Endodermal cell (in vitro differentiated cells): Measurements from ENCODE around the gene GCNT4. TPM values are rescaled to one million over a fixed set of nuclear protein-coding genes. Genes with fewer than 3 reads are reported as not detected.

ENCODE experiments used
- DNase-seq: peaks from one replicate; pipeline ENCODE4 v3.0.0-alpha.2; 2017
- H3K27ac ChIP-seq: 2 replicates; pipeline ENCODE4 v1.5.1; 2013; ENCODE audit warnings: mild to moderate bottlenecking, low read depth, low read length, moderate library complexity
- H3K27me3 ChIP-seq: 2 replicates; pipeline ENCODE4 v1.6.1; 2013; ENCODE audit warnings: mild to moderate bottlenecking, low read length, moderate library complexity; ENCODE audit not compliant: insufficient read depth, control insufficient read depth, poor library complexity, severe bottlenecking
- H3K36me3 ChIP-seq: 2 replicates; pipeline ENCODE4 v1.7.0; 2013; ENCODE audit warnings: mild to moderate bottlenecking, low read length, moderate library complexity; ENCODE audit not compliant: control insufficient read depth, insufficient read depth
- H3K4me1 ChIP-seq: one replicate; pipeline ENCODE4 v1.7.0; 2013; ENCODE audit warnings: low read length; ENCODE audit not compliant: control insufficient read depth, insufficient read depth
- H3K4me3 ChIP-seq: 2 replicates; pipeline ENCODE4 v1.5.1; 2013; ENCODE audit warnings: mild to moderate bottlenecking, low read length, moderate library complexity
- H3K9ac ChIP-seq: 2 replicates; pipeline ENCODE4 v1.6.1; 2013; ENCODE audit warnings: mild to moderate bottlenecking, low read length, moderate library complexity; ENCODE audit not compliant: poor library complexity, severe bottlenecking; ENCODE audit errors: extremely low read depth
- H3K9me3 ChIP-seq: 2 replicates; pipeline ENCODE4 v1.6.1; 2013; ENCODE audit warnings: mild to moderate bottlenecking, low read length, moderate library complexity; ENCODE audit not compliant: control insufficient read depth
- H3K27ac Mint-ChIP-seq: 2 replicates; pipeline ENCODE4 v1.8.0; 2020; ENCODE audit warnings: mixed read lengths
- H3K27me3 Mint-ChIP-seq: 2 replicates; pipeline ENCODE4 v1.8.0; 2021; ENCODE audit warnings: mild to moderate bottlenecking, mixed read lengths; ENCODE audit not compliant: insufficient read depth
- H3K36me3 Mint-ChIP-seq: 2 replicates; pipeline ENCODE4 v1.8.0; 2020; ENCODE audit warnings: low read depth, mixed read lengths
- H3K4me1 Mint-ChIP-seq: 2 replicates; pipeline ENCODE4 v1.8.0; 2020; ENCODE audit warnings: mixed read lengths
- H3K4me3 Mint-ChIP-seq: 2 replicates; pipeline ENCODE4 v1.8.0; 2020; ENCODE audit warnings: mild to moderate bottlenecking, moderate library complexity, mixed read lengths
- H3K9me3 Mint-ChIP-seq: 2 replicates; pipeline ENCODE4 v1.8.0; 2020; ENCODE audit warnings: mild to moderate bottlenecking, mixed read lengths
- CTCF ChIP-seq: fragments of 200-600 bp; sonication (generic); conservative IDR thresholded peaks from 2 replicates; pipeline ENCODE4 v1.5.0; 2021; ENCODE audit warnings: antibody characterized with exemption, mild to moderate bottlenecking
- WGBS, 2 experiments: methylation state at CpG; one replicate each; pipeline versions ENCODE4 v1.1.5 to v1.1.7; 2013; ENCODE audit warnings: missing lambda C conversion rate in 2 of 2, mixed read lengths in 1 of 2; ENCODE audit not compliant: insufficient coverage in 1 of 2, insufficient read length in 1 of 2; 5-methylcytosine and 5-hydroxymethylcytosine counted together
- total RNA-seq, 2 donors: library from RNA; stranded (reverse); fragmentation: NEBNext Ultra II Directional in 1 of 2; extraction: Animal tissue kit (Norgen Biotek cat#: 25700) in 1 of 2; gene quantifications; 2 replicates in 1 of 2; 3 replicates in 1 of 2; pipeline ENCODE4 v1.2.1, GENCODE V29; 2021

GCNT4 gene
- total RNA-seq, 2 donors from 2014 or later = 2.5 to 4.2 TPM

GRCh38 chr5:75053054-75053303 lies 621 bp upstream of the GCNT4 start:
- Mint-ChIP-seq H3K27ac (no peak overlapping the region), H3K36me3 (no peaks in the 10 kb centered on the region), H3K9me3 (no peaks in the 10 kb centered on the region), H3K4me1 (peaks cover 47% of the 10 kb centered on the region), H3K4me3 (peak overlapping the region; percentile 69), H3K27me3 (peaks cover 36% of the 10 kb centered on the region)
- no peak for DNase-seq
- Histone ChIP-seq H3K36me3 (no peaks in the 10 kb centered on the region), H3K9me3 (no peaks in the 10 kb centered on the region), H3K4me3 (peak overlapping the region; percentile 84), H3K27ac (no peak overlapping the region), H3K9ac (peak overlapping the region; percentile 26), H3K4me1 (peaks cover 10% of the 10 kb centered on the region), H3K27me3 (peaks cover 23% of the 10 kb centered on the region)
- WGBS, 2 experiments = 0% methylated on average over 10 to 40 of the region's 40 CpGs
- TF ChIP-seq CTCF = no peak

GRCh38 chr5:75051217-75051751 lies 1.1 kb downstream of the GCNT4 start:
- peaks cover 23% of the 10 kb centered on the region for H3K27me3 ChIP-seq
- no peak overlapping the region for H3K27ac ChIP-seq
- H3K27ac Mint-ChIP-seq = no peak overlapping the region
- H3K36me3 Mint-ChIP-seq = no peaks in the 10 kb centered on the region
- peaks cover 42% of the 10 kb centered on the region for H3K4me1 Mint-ChIP-seq
- 78 to 94% methylated on average over 4 to 7 of the region's 7 CpGs for WGBS, 2 experiments
- peaks cover 36% of the 10 kb centered on the region for H3K27me3 Mint-ChIP-seq
- no peaks in the 10 kb centered on the region for H3K9me3 ChIP-seq
- DNase-seq = peak; percentile 67
- H3K4me1 ChIP-seq = peaks cover 9% of the 10 kb centered on the region
- H3K4me3 ChIP-seq = peak overlapping the region; percentile 84
- no peak for TF ChIP-seq CTCF
- no peaks in the 10 kb centered on the region for H3K36me3 ChIP-seq
- no peak overlapping the region for H3K9ac ChIP-seq
- H3K4me3 Mint-ChIP-seq = peak overlapping the region; percentile 69
- H3K9me3 Mint-ChIP-seq = no peaks in the 10 kb centered on the region

- H3K27me3 ChIP-seq = peaks cover 23% of the 10 kb centered on the region
- peaks cover 5% of the 10 kb centered on the region for H3K4me1 ChIP-seq
- no peaks in the 10 kb centered on the region for H3K9me3 ChIP-seq
- peak overlapping the region; percentile 69 for H3K4me3 Mint-ChIP-seq
- H3K4me1 Mint-ChIP-seq = peaks cover 34% of the 10 kb centered on the region
- H3K4me3 ChIP-seq = no peak overlapping the region
- DNase-seq = peak; percentile 84
- H3K36me3 ChIP-seq = peaks cover 1% of the 10 kb centered on the region
- no peak overlapping the region for H3K9ac ChIP-seq
- H3K9me3 Mint-ChIP-seq = no peaks in the 10 kb centered on the region
- TF ChIP-seq CTCF = peak; percentile 54
- WGBS, 2 experiments = 87 to 90% methylated on average over 5 to 11 of the region's 11 CpGs
- peaks cover 1% of the 10 kb centered on the region for H3K36me3 Mint-ChIP-seq
- H3K27ac Mint-ChIP-seq = no peak overlapping the region
- peaks cover 32% of the 10 kb centered on the region for H3K27me3 Mint-ChIP-seq
- no peak overlapping the region for H3K27ac ChIP-seq
These were observed 1.9 kb downstream of the GCNT4 start for GRCh38 chr5:75050415-75050814.
